GM21786 (cell line): ENCODE results near the gene MTCH1.

Experiments used
- ATAC-seq: cut with Tn5 transposase; IDR thresholded peaks from one replicate; pipeline ENCODE4 v1.9.1; 2021; ENCODE audit not compliant: unreplicated experiment

MTCH1 gene

DNA sequence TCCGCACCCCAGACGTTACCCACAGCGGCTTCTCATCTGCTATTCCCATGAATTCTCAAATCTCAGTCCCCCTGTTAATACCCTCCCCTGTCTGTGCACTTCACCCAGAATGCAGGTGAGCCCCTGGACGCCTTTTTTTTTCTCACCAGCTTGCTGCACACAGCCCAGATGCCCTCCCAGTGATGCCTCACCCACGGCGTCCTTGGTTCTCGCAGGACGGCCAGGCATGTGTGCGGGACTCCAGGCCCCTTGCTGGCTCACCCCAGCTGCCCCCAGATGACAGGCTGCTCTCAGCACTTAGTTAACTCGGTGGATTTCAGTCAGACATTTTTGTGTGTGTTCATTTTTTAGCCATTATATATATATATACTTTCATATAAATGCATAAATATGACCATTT lies 56.8 kb downstream of the MTCH1 start:
- ATAC-seq: no peak

DNA sequence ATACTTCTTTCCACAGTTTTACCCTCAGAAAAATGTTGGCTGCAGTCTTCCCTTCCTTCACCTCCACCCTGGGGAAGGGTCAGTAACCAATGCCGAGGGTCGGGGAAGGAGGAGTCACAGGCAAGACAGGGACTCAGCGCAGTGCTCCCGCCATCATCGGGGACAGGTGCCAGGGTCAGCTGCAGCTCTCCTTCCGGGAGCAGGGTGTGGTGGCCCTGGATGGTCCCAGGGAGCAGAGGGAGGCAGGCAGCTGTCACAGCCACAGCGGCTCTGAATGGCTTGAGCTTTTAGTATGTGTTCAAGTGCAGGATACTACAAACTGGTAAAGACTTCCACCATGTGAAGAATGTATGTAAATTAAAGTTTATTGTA lies 57.5 kb downstream of the MTCH1 start:
- no peak for ATAC-seq

- ATAC-seq: no peak
Measured at GRCh38 chr6:36927691-36928546, 58.1 kb downstream of the MTCH1 start.

DNA sequence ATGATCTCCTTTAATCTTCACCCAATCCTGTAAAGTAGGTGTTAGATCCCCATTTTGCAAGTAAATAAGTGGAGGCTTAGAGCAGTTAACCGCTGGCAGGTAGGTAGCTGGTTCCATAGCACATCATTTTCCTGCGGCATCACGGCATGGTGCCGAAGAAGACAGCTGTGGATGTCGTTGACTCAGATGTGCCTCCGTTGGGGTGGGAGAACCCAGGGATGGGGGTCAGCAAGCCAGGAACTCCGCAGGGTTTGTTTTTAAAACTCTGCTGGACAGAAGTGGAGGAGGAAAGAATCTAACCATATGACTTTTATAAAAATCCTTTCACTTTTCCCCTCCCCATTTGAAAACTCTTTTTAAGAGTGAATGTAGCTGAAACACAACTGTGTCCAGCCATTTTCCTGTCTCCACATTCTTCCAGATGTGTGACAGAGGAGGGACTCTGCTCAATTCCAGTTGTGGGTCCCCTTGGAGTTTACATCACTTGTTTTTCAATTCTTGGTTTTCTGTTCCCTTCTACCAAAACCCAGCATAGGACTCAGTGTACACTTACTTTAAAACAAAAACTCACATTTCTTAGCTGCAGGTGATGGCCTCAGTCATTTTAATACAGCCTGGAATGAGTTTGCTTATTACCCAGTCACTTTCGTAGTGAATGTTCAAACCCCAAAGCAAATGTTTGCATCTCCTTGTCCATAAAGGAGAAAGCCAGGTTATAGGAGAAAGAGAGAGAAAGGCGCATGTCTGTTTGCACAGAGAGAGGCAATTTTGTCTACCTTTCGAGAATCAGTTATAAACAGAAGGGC lies 59.1 kb downstream of the MTCH1 start:
- no peak for ATAC-seq

DNA sequence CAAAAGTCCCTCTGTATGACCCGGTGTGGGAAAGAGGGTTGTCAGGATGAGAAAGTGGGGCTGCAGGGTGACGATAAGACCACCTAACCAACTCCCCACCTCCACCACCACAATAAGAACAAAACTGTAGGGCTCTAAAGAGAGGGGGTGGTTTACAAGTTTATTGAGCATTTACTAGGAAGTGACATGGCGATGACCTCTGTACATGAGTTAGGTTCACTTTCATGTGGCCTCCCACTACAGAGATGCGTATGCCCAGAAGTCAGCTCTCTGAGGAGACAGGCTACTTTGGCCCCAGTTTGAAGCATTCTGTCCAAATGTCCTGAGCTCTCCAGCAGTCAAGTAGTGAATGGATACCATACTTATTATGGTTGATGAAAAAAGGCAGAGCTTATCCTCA lies 60.2 kb downstream of the MTCH1 start:
- ATAC-seq: no peak

DNA sequence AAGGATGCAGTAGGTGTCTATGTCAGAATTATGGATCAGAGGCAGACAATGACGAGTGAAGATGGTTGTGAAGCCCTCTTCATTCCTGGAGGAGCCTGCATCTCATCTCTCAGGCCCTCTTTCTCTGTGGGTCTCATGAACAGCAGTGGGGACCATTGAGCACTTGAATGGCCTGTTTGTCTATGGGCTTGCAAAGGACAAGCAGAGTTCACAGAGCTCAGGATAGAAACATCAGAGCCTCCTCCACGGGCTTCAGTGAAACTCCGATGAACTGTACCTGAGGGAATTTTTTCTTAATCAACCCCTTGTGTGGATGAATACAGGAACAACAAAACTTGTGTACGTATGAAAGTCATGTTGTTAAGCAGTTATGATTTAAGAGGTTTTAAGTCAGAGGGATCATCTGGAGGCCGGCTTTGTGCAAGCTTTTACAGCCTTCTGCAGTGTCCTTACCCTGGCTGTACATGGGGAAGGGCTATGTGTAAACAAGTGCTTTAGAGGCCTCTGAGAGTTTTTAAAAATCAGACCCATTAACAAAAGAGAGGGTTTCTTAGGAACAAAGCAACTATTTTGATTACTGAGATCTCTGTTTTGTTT lies 61.1 kb downstream of the MTCH1 start:
- ATAC-seq: no peak

DNA sequence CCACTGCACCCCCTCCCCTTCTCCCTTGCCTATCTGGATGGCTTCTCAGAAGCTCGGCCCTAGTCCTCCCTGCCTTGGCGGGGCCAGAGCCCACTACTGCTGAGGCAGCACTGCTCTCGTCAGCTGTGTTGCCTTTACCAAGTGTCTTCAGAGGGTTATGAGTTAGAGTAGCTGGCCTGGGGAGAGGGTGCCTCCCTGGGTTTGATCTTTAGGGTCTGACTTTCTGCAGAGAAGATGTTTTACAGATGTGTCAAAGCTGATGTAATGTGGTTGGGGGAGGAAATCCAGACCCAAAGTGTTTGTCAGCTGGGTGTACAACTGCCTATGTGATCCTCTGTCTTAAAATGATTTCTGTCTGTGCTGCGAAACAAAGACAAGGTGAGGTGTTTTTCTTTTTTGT lies 61.9 kb downstream of the MTCH1 start:
- ATAC-seq: no peak

- no peak for ATAC-seq
Measured at GRCh38 chr6:36920546-36920945, 65.5 kb downstream of the MTCH1 start.

DNA sequence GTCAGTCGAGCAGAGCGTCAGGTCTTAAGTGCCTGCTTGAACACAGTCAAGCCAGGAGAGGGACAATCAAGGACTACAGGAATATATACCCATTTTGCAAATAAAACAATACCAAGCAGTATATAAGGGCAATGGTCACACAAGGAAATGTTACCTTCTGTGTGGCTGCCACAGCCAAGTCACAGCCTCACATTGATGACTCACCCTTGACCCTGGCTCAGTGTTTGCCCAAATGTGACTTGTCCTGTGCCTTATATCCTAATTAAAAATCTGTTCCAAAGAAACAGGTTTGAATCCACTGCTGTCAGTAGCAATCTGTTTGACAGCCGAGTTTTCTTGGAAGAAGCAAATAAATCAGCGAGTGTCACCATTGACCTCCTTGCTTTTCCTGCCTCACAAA lies 65.9 kb downstream of the MTCH1 start:
- no peak for ATAC-seq
